Neural crest cell (in vitro differentiated cells): Measurements from ENCODE around the gene WDFY3. TPM values are rescaled to one million over a fixed set of nuclear protein-coding genes. Genes with fewer than 3 reads are reported as not detected.

Experiments
- DNase-seq: peaks from one replicate; pipeline ENCODE4 v3.0.0; 2021; ENCODE audit warnings: low read depth, mixed read lengths, low spot score
- H3K27ac Mint-ChIP-seq: one replicate; pipeline ENCODE4 v1.8.0; 2021; ENCODE audit warnings: mild to moderate bottlenecking, mixed read lengths; ENCODE audit not compliant: unreplicated experiment
- H3K27me3 Mint-ChIP-seq: 2 replicates; pipeline ENCODE4 v1.8.0; 2021; ENCODE audit warnings: low read depth, mild to moderate bottlenecking, mixed read lengths
- H3K36me3 Mint-ChIP-seq: 2 replicates; pipeline ENCODE4 v1.8.0; 2021; ENCODE audit warnings: low read depth, mild to moderate bottlenecking, mixed read lengths
- H3K4me1 Mint-ChIP-seq: 2 replicates; pipeline ENCODE4 v1.8.0; 2021; ENCODE audit warnings: mixed read lengths
- H3K4me3 Mint-ChIP-seq: one replicate; pipeline ENCODE4 v1.8.0; 2021; ENCODE audit warnings: mild to moderate bottlenecking, mixed read lengths
- H3K9me3 Mint-ChIP-seq: 2 replicates; pipeline ENCODE4 v1.8.0; 2021; ENCODE audit warnings: mixed read lengths
- CTCF ChIP-seq: fragments of 200-600 bp; sonication (generic); conservative IDR thresholded peaks from 2 replicates; pipeline ENCODE4 v1.5.0; 2021; ENCODE audit warnings: antibody characterized with exemption, mild to moderate bottlenecking
- total RNA-seq: library from RNA; stranded (reverse); gene quantifications from 2 replicates; pipeline ENCODE4 v1.2.1, GENCODE V29; 2021

The WDFY3 gene
- total RNA-seq, 1 donor from 2014 or later, result 53.5 TPM

GRCh38 chr4:84753321-84753972 lies 213.0 kb downstream of the WDFY3 start:
- Mint-ChIP-seq H3K4me1 (no peaks in the 10 kb centered on the region), H3K9me3 (no peaks in the 10 kb centered on the region), H3K27ac (no peak overlapping the region)

GRCh38 chr4:84751707-84752106 lies 214.8 kb downstream of the WDFY3 start:
- Mint-ChIP-seq H3K36me3 (peaks cover 7% of the 10 kb centered on the region), H3K27ac (no peak overlapping the region), H3K4me1 (no peaks in the 10 kb centered on the region), H3K9me3 (no peaks in the 10 kb centered on the region), H3K4me3 (no peak overlapping the region), H3K27me3 (no peaks in the 10 kb centered on the region)
- no peak for TF ChIP-seq CTCF
- no peak for DNase-seq

More at GRCh38 chr4:84753321-84753972, 213.0 kb downstream of the WDFY3 start:
- Mint-ChIP-seq H3K4me3 (no peak overlapping the region), H3K27me3 (no peaks in the 10 kb centered on the region), H3K36me3 (peaks cover 2% of the 10 kb centered on the region)
- TF ChIP-seq CTCF, result no peak
- DNase-seq, result no peak

- H3K4me3 Mint-ChIP-seq, result no peak overlapping the region
- no peak for TF ChIP-seq CTCF
- no peaks in the 10 kb centered on the region for H3K9me3 Mint-ChIP-seq
- DNase-seq, result no peak
- no peak overlapping the region for H3K27ac Mint-ChIP-seq
- no peaks in the 10 kb centered on the region for H3K27me3 Mint-ChIP-seq
- H3K36me3 Mint-ChIP-seq, result peaks cover 10% of the 10 kb centered on the region
- H3K4me1 Mint-ChIP-seq, result no peaks in the 10 kb centered on the region
Measured at GRCh38 chr4:84750960-84751283, 215.6 kb downstream of the WDFY3 start.

GRCh38 chr4:84750260-84750959 lies 216.1 kb downstream of the WDFY3 start:
- no peaks in the 10 kb centered on the region for H3K9me3 Mint-ChIP-seq
- no peak overlapping the region for H3K27ac Mint-ChIP-seq
- H3K4me1 Mint-ChIP-seq, result no peaks in the 10 kb centered on the region
- no peak for DNase-seq
- peak; percentile 80 for TF ChIP-seq CTCF
- no peaks in the 10 kb centered on the region for H3K27me3 Mint-ChIP-seq
- no peak overlapping the region for H3K4me3 Mint-ChIP-seq
- H3K36me3 Mint-ChIP-seq, result peaks cover 10% of the 10 kb centered on the region

GRCh38 chr4:84740057-84740456 lies 226.4 kb downstream of the WDFY3 start:
- H3K4me1 Mint-ChIP-seq, result no peaks in the 10 kb centered on the region
- no peak overlapping the region for H3K4me3 Mint-ChIP-seq
- no peak for DNase-seq
- peaks cover 2% of the 10 kb centered on the region for H3K9me3 Mint-ChIP-seq
- peaks cover 15% of the 10 kb centered on the region for H3K36me3 Mint-ChIP-seq
- TF ChIP-seq CTCF, result no peak
- H3K27ac Mint-ChIP-seq, result no peak overlapping the region
- no peaks in the 10 kb centered on the region for H3K27me3 Mint-ChIP-seq
